ENCODE results near the gene SCN1A.

DNA sequence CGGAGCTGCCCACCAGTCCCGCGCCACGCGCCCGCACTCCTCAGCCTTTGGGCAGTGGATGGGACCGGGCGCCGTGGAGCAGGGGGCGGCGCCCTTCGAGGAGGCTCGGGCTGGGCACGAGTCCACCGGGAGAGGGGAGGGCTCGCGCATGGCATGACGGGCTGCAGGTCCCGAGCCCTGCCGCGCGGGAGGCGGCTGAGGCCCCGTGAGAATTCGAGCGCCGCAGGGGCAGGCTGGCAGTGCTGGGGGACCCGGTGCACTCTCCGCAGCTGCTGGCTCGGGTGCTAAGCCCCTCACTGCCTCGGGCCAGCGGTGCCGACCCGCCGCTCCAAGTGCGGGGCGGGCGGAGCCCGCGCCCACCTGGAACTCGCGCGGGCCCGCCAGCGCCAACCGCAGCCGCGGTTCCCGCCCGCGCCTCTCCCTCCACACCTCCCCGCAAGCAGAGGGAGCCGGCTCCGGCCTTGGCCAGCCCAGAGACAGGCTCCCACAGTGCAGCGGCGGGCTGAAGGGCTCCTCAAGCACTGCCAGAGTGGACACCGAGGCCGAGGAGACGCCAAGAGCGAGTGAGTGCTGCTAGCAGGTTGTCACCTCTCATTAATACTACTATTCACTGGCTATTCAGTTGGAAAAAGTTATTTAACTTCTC is 170.7 kb downstream of the SCN1A start:
- TF ChIP-seq CTCF (IDR thresholded peaks at IDR 0.05), result no peak
- TF ChIP-seq POLR2A (IDR thresholded peaks at IDR 0.05), result no peak
